ENCODE measurements around the gene HERPUD1. TPM values are rescaled to one million over a fixed set of nuclear protein-coding genes. Genes with fewer than 3 reads are reported as not detected.

The HERPUD1 gene
- polyA plus RNA-seq, 1 of the 3 experiments (the other 2 are of a cell fraction) = 46.3 TPM

DNA sequence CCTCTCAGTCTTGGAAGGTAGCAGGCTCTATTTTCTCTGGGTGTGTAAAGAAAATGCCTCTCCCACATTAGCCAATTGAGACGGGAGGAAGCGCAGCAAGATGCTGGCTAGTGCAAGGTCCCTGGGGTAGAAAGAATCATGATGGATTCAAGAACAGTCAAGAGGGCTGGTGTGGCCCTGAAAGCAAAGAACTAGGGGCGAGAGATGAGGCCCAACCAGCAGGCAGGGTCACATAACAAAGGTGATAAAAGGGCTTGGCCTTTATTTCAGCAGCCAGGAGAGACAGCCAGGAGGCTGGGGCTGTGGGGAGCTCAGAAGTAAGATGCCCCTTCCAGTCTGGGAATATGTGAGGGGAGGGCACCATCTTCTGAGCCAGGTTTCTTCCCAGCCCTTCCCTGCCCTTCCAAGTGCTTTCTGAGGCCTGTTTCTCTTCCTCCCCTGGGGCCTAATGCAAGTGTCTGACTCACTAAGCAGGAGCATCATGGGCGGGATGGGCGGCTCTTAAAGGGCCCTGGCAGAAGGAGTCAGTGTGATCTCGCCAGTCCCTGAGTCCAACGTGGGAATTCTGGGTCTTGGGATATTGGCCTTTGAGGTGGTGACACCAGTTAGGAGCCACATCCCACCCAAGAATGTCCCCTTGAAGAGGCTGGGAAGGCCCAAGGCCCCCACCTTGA, 53.5 kb downstream of the HERPUD1 start:
- Histone ChIP-seq H3K9me3 (no peaks in the 10 kb centered on the region), H3K9me2 (no peaks in the 10 kb centered on the region), H3F3A (replicated peaks; ENCODE audit: insufficient read depth) (no peaks in the 10 kb centered on the region), H3K4me2 (peak overlapping the region; percentile 39; the same call in 1 of the 2 replicates), H3K4me3 (ENCODE audit: low read depth in 2 of 2, low read length in 1 of 2) (no peak overlapping the region), H4K20me1 (ENCODE audit: insufficient read depth) (no peaks in the 10 kb centered on the region), H3K9ac (peak overlapping the region; percentile 68), H3K27me3 (ENCODE audit: insufficient read depth) (no peaks in the 10 kb centered on the region), H3K36me3 (replicated peaks in 1 of 2; ENCODE audit: control insufficient read depth in 1 of 2, insufficient read depth in 2 of 2, low read length in 1 of 2) (no peaks in the 10 kb centered on the region), H3K4me1 (ENCODE audit: control insufficient read depth in 1 of 2, insufficient read depth in 2 of 2, low read depth in 1 of 2, low read length in 1 of 2) (peaks cover 8 to 18% of the 10 kb centered on the region in 2 experiments; a peak in 2 of 4 replicates), H3K27ac (ENCODE audit: low read depth in 2 of 2, low read length in 1 of 2) (peak overlapping the region in 1 of 2 experiments; percentile 63; a peak in 2 of 4 replicates), H3K79me2 (ENCODE audit: insufficient read depth) (no peaks in the 10 kb centered on the region), H2AFZ (ENCODE audit: low read depth) (peak overlapping the region; percentile 96)
- ChIA-PET POLR2A (interaction anchor here (1.0 kb wide), 1 partner anchor 52 kb away, joined by 3 read pairs; no protein-coding TSS in a partner anchor), CTCF (interaction anchor here (1.3 to 3.6 kb wide), 3 partner anchors 20 to 98 kb away, joined by 3 to 17 read pairs (median 4); no protein-coding TSS in a partner anchor)
- 77% methylated on average over 4 of the region's 7 CpGs for WGBS (ENCODE audit: low lambda C conversion rate)
- no peak for TF ChIP-seq CHD2 (IDR thresholded peaks at IDR 0.05; ENCODE audit: low read length, partially characterized antibody)
- peak; percentile 32; the same call in 1 of the 2 replicates for TF ChIP-seq TCF12 (IDR thresholded peaks at IDR 0.05)
- TF ChIP-seq, protein P1, sequence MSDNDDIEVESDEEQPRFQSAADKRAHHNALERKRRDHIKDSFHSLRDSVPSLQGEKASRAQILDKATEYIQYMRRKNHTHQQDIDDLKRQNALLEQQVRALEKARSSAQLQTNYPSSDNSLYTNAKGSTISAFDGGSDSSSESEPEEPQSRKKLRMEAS (IDR thresholded peaks at IDR 0.05; ENCODE audit: low read depth) = peak; percentile 88
- TF ChIP-seq YY1 (IDR thresholded peaks at IDR 0.05; ENCODE audit: low read depth) = peak; percentile 58; the same call in 1 of the 2 replicates
- peak; percentile 73; the same call in 1 of the 2 replicates for TF ChIP-seq TAF1 (IDR thresholded peaks at IDR 0.05; ENCODE audit: borderline replicate concordance, low read depth, low read length)
- peak; percentile 71 for TF ChIP-seq FOSL2 (IDR thresholded peaks at IDR 0.05; ENCODE audit: borderline replicate concordance, low read depth)
- no peak for TF ChIP-seq GATA2 (CRISPR knock-in tag; IDR thresholded peaks at IDR 0.05)
- TF ChIP-seq POLR2AphosphoS5 (IDR thresholded peaks at IDR 0.05; ENCODE audit: low read depth, low read length) = peak; percentile 80
- no peak for DNase-seq

DNA sequence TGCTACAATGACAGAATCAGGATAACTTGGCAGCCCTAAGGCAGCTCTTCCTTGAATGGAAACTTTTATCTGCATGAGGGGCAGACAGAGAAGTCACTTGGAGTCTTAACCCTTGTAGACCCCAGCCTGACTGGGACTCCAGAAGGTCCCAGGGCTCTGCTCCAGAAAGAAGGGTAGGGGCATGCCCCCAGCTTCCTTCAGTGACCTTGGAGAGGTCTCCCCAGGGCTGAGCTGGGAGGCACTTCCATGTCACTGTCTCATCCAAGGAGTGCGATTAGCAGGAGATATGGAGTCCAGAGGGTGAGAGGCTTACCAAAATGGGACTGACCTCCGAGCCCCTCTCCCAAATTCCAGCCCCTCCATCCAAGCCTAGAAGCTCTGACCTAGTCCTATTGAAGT, 54.0 kb downstream of the HERPUD1 start:
- H4K20me1 ChIP-seq (ENCODE audit: insufficient read depth) = no peaks in the 10 kb centered on the region
- peak overlapping the region; percentile 68; the same call in 1 of the 2 replicates for H3K9ac ChIP-seq
- H3K27ac ChIP-seq (ENCODE audit: low read depth in 2 of 2, low read length in 1 of 2) = peak overlapping the region in 1 of 2 experiments; percentile 63; a peak in 2 of 4 replicates
- H3K27me3 ChIP-seq (ENCODE audit: insufficient read depth) = no peaks in the 10 kb centered on the region
- H3K79me2 ChIP-seq (ENCODE audit: insufficient read depth) = no peaks in the 10 kb centered on the region
- no peak overlapping the region for H3K4me3 ChIP-seq (ENCODE audit: low read depth in 2 of 2, low read length in 1 of 2)
- no peak overlapping the region for H3K4me2 ChIP-seq
- ChIA-PET POLR2A (interaction anchor here (1.0 kb wide), 1 partner anchor 53 kb away, joined by 3 read pairs; no protein-coding TSS in a partner anchor), CTCF (interaction anchor here (1.3 to 1.7 kb wide), 3 partner anchors 22 to 98 kb away, joined by 3 to 4 read pairs (median 4); no protein-coding TSS in a partner anchor)
- H2AFZ ChIP-seq (ENCODE audit: low read depth) = peak overlapping the region; percentile 96
- 100% methylated on average over 1 of the region's 2 CpGs for WGBS (ENCODE audit: low lambda C conversion rate)
- H3F3A ChIP-seq (replicated peaks; ENCODE audit: insufficient read depth) = no peaks in the 10 kb centered on the region
- H3K36me3 ChIP-seq (replicated peaks in 1 of 2; ENCODE audit: control insufficient read depth in 1 of 2, insufficient read depth in 2 of 2, low read length in 1 of 2) = no peaks in the 10 kb centered on the region
- no peaks in the 10 kb centered on the region for H3K9me2 ChIP-seq
- H3K9me3 ChIP-seq = no peaks in the 10 kb centered on the region
- no peak for DNase-seq
- H3K4me1 ChIP-seq (ENCODE audit: control insufficient read depth in 1 of 2, insufficient read depth in 2 of 2, low read depth in 1 of 2, low read length in 1 of 2) = peaks cover 12 to 19% of the 10 kb centered on the region in 2 experiments; a peak in 2 of 4 replicates
- TF ChIP-seq GABPA (IDR thresholded peaks at IDR 0.05; ENCODE audit: low read depth) (no peak), SMC3 (IDR thresholded peaks at IDR 0.05; ENCODE audit: low read depth, low read length) (no peak), ELF1 (IDR thresholded peaks at IDR 0.05) (no peak), YY1 (IDR thresholded peaks at IDR 0.05; ENCODE audit: low read depth) (no peak), MEF2A (IDR thresholded peaks at IDR 0.05; ENCODE audit: borderline replicate concordance, low read depth) (no peak), POLR2AphosphoS5 (IDR thresholded peaks at IDR 0.05; ENCODE audit: low read depth, low read length) (no peak), TCF12 (IDR thresholded peaks at IDR 0.05) (no peak), GATA2 (CRISPR knock-in tag; IDR thresholded peaks at IDR 0.05) (no peak), NRF1 (IDR thresholded peaks at IDR 0.05; ENCODE audit: low read depth, low read length) (no peak), CHD2 (IDR thresholded peaks at IDR 0.05; ENCODE audit: low read length, partially characterized antibody) (no peak), FOXJ3 (CRISPR knock-in tag; IDR thresholded peaks at IDR 0.05) (no peak), FOSL2 (IDR thresholded peaks at IDR 0.05; ENCODE audit: borderline replicate concordance, low read depth) (no peak), SIN3A (IDR thresholded peaks at IDR 0.05; ENCODE audit: borderline replicate concordance, low read depth, low read length) (no peak)
- TF ChIP-seq, protein P2, sequence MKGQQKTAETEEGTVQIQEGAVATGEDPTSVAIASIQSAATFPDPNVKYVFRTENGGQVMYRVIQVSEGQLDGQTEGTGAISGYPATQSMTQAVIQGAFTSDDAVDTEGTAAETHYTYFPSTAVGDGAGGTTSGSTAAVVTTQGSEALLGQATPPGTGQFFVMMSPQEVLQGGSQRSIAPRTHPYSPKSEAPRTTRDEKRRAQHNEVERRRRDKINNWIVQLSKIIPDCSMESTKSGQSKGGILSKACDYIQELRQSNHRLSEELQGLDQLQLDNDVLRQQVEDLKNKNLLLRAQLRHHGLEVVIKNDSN (IDR thresholded peaks at IDR 0.05; ENCODE audit: borderline replicate concordance, low read depth) = no peak
- TF ChIP-seq, protein P3, sequence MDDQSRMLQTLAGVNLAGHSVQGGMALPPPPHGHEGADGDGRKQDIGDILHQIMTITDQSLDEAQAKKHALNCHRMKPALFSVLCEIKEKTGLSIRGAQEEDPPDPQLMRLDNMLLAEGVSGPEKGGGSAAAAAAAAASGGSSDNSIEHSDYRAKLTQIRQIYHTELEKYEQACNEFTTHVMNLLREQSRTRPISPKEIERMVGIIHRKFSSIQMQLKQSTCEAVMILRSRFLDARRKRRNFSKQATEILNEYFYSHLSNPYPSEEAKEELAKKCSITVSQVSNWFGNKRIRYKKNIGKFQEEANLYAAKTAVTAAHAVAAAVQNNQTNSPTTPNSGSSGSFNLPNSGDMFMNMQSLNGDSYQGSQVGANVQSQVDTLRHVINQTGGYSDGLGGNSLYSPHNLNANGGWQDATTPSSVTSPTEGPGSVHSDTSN (IDR thresholded peaks at IDR 0.05) = no peak
- TF ChIP-seq, protein P4, sequence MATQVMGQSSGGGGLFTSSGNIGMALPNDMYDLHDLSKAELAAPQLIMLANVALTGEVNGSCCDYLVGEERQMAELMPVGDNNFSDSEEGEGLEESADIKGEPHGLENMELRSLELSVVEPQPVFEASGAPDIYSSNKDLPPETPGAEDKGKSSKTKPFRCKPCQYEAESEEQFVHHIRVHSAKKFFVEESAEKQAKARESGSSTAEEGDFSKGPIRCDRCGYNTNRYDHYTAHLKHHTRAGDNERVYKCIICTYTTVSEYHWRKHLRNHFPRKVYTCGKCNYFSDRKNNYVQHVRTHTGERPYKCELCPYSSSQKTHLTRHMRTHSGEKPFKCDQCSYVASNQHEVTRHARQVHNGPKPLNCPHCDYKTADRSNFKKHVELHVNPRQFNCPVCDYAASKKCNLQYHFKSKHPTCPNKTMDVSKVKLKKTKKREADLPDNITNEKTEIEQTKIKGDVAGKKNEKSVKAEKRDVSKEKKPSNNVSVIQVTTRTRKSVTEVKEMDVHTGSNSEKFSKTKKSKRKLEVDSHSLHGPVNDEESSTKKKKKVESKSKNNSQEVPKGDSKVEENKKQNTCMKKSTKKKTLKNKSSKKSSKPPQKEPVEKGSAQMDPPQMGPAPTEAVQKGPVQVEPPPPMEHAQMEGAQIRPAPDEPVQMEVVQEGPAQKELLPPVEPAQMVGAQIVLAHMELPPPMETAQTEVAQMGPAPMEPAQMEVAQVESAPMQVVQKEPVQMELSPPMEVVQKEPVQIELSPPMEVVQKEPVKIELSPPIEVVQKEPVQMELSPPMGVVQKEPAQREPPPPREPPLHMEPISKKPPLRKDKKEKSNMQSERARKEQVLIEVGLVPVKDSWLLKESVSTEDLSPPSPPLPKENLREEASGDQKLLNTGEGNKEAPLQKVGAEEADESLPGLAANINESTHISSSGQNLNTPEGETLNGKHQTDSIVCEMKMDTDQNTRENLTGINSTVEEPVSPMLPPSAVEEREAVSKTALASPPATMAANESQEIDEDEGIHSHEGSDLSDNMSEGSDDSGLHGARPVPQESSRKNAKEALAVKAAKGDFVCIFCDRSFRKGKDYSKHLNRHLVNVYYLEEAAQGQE (IDR thresholded peaks at IDR 0.05; ENCODE audit: low read depth, low read length) = no peak

All from SK-N-SH (cell line).